ENCODE data around the gene CUEDC1. TPM values are rescaled to one million over a fixed set of nuclear protein-coding genes. Genes with fewer than 3 reads are reported as not detected.

CUEDC1 gene
- total and polyA plus RNA-seq, 2 of the 13 experiments (the other 11 are each of a cell fraction or from before 2014, with no cell fraction given) = 7.4 to 12.9 TPM

- TF ChIP-seq ZFX (CRISPR knock-in tag; IDR thresholded peaks at IDR 0.05; ENCODE audit: low read depth) (peak; percentile 15; the same call in 1 of the 2 replicates), TSC22D2 (CRISPR knock-in tag; IDR thresholded peaks at IDR 0.05; ENCODE audit: borderline replicate concordance) (no peak), KDM4B (CRISPR knock-in tag; IDR thresholded peaks at IDR 0.05) (no peak), ZNF33B (CRISPR knock-in tag; IDR thresholded peaks at IDR 0.05) (no peak), FOXA3 (CRISPR knock-in tag; IDR thresholded peaks at IDR 0.05) (0 out of 2 replicates have a peak, but pooled peaks have one; percentile 9), REPIN1 (CRISPR knock-in tag; IDR thresholded peaks at IDR 0.05; ENCODE audit: borderline replicate concordance, low read depth) (no peak; the same call in 1 of the 2 replicates), ZNF589 (CRISPR knock-in tag; conservative IDR thresholded peaks at IDR 0.05) (peak; percentile 56; the same call in 1 of the 2 replicates), TCF7 (IDR thresholded peaks at IDR 0.05; ENCODE audit: low read depth) (peak; percentile 65), MIER3 (CRISPR knock-in tag; IDR thresholded peaks at IDR 0.05; ENCODE audit: borderline replicate concordance) (no peak), TRIM24 (CRISPR knock-in tag; IDR thresholded peaks at IDR 0.05) (no peak), TRAFD1 (CRISPR knock-in tag; IDR thresholded peaks at IDR 0.05; ENCODE audit: borderline replicate concordance) (no peak), ZSCAN21 (CRISPR knock-in tag; IDR thresholded peaks at IDR 0.05; ENCODE audit: borderline replicate concordance) (no peak), HDAC2 (CRISPR knock-in tag; IDR thresholded peaks at IDR 0.05) (no peak), HMG20A (CRISPR knock-in tag; IDR thresholded peaks at IDR 0.05; ENCODE audit: borderline replicate concordance) (0 out of 2 replicates have a peak, but pooled peaks have one; percentile 19), MXD4 (CRISPR knock-in tag; IDR thresholded peaks at IDR 0.05) (0 out of 2 replicates have a peak, but pooled peaks have one; percentile 20), BCL6 (CRISPR knock-in tag; IDR thresholded peaks at IDR 0.05) (peak; percentile 97), ZNF605 (CRISPR knock-in tag; IDR thresholded peaks at IDR 0.05) (no peak), ARID5B (CRISPR knock-in tag; IDR thresholded peaks at IDR 0.05) (peak; percentile 63; the same call in 1 of the 2 replicates)
- TF ChIP-seq, protein P1, sequence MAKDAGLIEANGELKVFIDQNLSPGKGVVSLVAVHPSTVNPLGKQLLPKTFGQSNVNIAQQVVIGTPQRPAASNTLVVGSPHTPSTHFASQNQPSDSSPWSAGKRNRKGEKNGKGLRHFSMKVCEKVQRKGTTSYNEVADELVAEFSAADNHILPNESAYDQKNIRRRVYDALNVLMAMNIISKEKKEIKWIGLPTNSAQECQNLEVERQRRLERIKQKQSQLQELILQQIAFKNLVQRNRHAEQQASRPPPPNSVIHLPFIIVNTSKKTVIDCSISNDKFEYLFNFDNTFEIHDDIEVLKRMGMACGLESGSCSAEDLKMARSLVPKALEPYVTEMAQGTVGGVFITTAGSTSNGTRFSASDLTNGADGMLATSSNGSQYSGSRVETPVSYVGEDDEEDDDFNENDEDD (CRISPR knock-in tag; IDR thresholded peaks at IDR 0.05; ENCODE audit: borderline replicate concordance) = 0 out of 2 replicates have a peak, but pooled peaks have one; percentile 20
- TF ChIP-seq, protein P2, sequence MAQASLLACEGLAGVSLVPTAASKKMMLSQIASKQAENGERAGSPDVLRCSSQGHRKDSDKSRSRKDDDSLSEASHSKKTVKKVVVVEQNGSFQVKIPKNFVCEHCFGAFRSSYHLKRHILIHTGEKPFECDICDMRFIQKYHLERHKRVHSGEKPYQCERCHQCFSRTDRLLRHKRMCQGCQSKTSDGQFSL (CRISPR knock-in tag; IDR thresholded peaks at IDR 0.05) = no peak
- TF ChIP-seq, protein P3, sequence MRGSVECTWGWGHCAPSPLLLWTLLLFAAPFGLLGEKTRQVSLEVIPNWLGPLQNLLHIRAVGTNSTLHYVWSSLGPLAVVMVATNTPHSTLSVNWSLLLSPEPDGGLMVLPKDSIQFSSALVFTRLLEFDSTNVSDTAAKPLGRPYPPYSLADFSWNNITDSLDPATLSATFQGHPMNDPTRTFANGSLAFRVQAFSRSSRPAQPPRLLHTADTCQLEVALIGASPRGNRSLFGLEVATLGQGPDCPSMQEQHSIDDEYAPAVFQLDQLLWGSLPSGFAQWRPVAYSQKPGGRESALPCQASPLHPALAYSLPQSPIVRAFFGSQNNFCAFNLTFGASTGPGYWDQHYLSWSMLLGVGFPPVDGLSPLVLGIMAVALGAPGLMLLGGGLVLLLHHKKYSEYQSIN (CRISPR knock-in tag; IDR thresholded peaks at IDR 0.05; ENCODE audit: borderline replicate concordance) = no peak
These were observed 38.5 kb upstream of the CUEDC1 start (continued) for GRCh38 chr17:57993471-57994365.

Data from HepG2 (cell line).